ENCODE data around the gene ESD.
"Not testable (repeated sequence)": the region's sequence is repeated elsewhere in the genome, so short reads cannot be mapped to it uniquely, and the experiment has no call there.

The ESD gene

GRCh38 chr13:46757640-46758039 is 39.3 kb downstream of the ESD start:
- DNase-seq (ENCODE audit: low read depth) = no peak
- Histone ChIP-seq H3K4me1 (ENCODE audit: control insufficient read depth, insufficient read depth, low read length) (peaks cover 20% of the 10 kb centered on the region), H3K36me3 (ENCODE audit: control insufficient read depth, insufficient read depth, low read length, severe bottlenecking) (no peaks in the 10 kb centered on the region), H3K9ac (ENCODE audit: low read length) (no peak overlapping the region), H3K27me3 (replicated peaks; ENCODE audit: control insufficient read depth, insufficient read depth, low read length) (no peaks in the 10 kb centered on the region), H3K9me3 (ENCODE audit: control insufficient read depth, low read length) (no peaks in the 10 kb centered on the region), H3K4me3 (ENCODE audit: low read length) (no peak overlapping the region)

GRCh38 chr13:46756977-46757376 is 40.0 kb downstream of the ESD start:
- no peaks in the 10 kb centered on the region for H3K9me3 ChIP-seq (ENCODE audit: control insufficient read depth, low read length)
- no peak overlapping the region for H3K9ac ChIP-seq (ENCODE audit: low read length)
- peak; percentile 23 for DNase-seq (ENCODE audit: low read depth)
- H3K4me1 ChIP-seq (ENCODE audit: control insufficient read depth, insufficient read depth, low read length) = peaks cover 24% of the 10 kb centered on the region
- H3K4me3 ChIP-seq (ENCODE audit: low read length) = no peak overlapping the region
- no peaks in the 10 kb centered on the region for H3K36me3 ChIP-seq (ENCODE audit: control insufficient read depth, insufficient read depth, low read length, severe bottlenecking)
- H3K27me3 ChIP-seq (replicated peaks; ENCODE audit: control insufficient read depth, insufficient read depth, low read length) = no peaks in the 10 kb centered on the region

- peaks cover 29% of the 10 kb centered on the region for H3K4me1 ChIP-seq (ENCODE audit: control insufficient read depth, insufficient read depth, low read length)
- DNase-seq (ENCODE audit: low read depth); H3K4me3 ChIP-seq (ENCODE audit: low read length); H3K36me3 ChIP-seq (ENCODE audit: control insufficient read depth, insufficient read depth, low read length, severe bottlenecking); H3K9me3 ChIP-seq (ENCODE audit: control insufficient read depth, low read length); H3K27me3 ChIP-seq (replicated peaks; ENCODE audit: control insufficient read depth, insufficient read depth, low read length); H3K9ac ChIP-seq (ENCODE audit: low read length): not testable (repeated sequence)
Observed at GRCh38 chr13:46755508-46755907, 41.5 kb downstream of the ESD start.

GRCh38 chr13:46754812-46755211 is 42.1 kb downstream of the ESD start:
- Histone ChIP-seq H3K4me1 (ENCODE audit: control insufficient read depth, insufficient read depth, low read length) (peaks cover 22% of the 10 kb centered on the region), H3K4me3 (ENCODE audit: low read length) (no peak overlapping the region), H3K9ac (ENCODE audit: low read length) (no peak overlapping the region), H3K9me3 (ENCODE audit: control insufficient read depth, low read length) (no peaks in the 10 kb centered on the region), H3K36me3 (ENCODE audit: control insufficient read depth, insufficient read depth, low read length, severe bottlenecking) (peaks cover 6% of the 10 kb centered on the region), H3K27me3 (replicated peaks; ENCODE audit: control insufficient read depth, insufficient read depth, low read length) (no peaks in the 10 kb centered on the region)
- no peak for DNase-seq (ENCODE audit: low read depth)

GRCh38 chr13:46753917-46754316 is 43.0 kb downstream of the ESD start:
- Histone ChIP-seq H3K9me3 (ENCODE audit: control insufficient read depth, low read length) (no peaks in the 10 kb centered on the region), H3K27me3 (replicated peaks; ENCODE audit: control insufficient read depth, insufficient read depth, low read length) (no peaks in the 10 kb centered on the region), H3K36me3 (ENCODE audit: control insufficient read depth, insufficient read depth, low read length, severe bottlenecking) (peaks cover 9% of the 10 kb centered on the region), H3K4me1 (ENCODE audit: control insufficient read depth, insufficient read depth, low read length) (peaks cover 15% of the 10 kb centered on the region), H3K4me3 (ENCODE audit: low read length) (no peak overlapping the region), H3K9ac (ENCODE audit: low read length) (no peak overlapping the region)
- no peak for DNase-seq (ENCODE audit: low read depth)

GRCh38 chr13:46753137-46753536 is 43.8 kb downstream of the ESD start:
- H3K4me3 ChIP-seq (ENCODE audit: low read length) = no peak overlapping the region
- H3K36me3 ChIP-seq (ENCODE audit: control insufficient read depth, insufficient read depth, low read length, severe bottlenecking) = peaks cover 14% of the 10 kb centered on the region
- DNase-seq (ENCODE audit: low read depth) = no peak
- no peak overlapping the region for H3K9ac ChIP-seq (ENCODE audit: low read length)
- peaks cover 15% of the 10 kb centered on the region for H3K4me1 ChIP-seq (ENCODE audit: control insufficient read depth, insufficient read depth, low read length)
- no peaks in the 10 kb centered on the region for H3K27me3 ChIP-seq (replicated peaks; ENCODE audit: control insufficient read depth, insufficient read depth, low read length)
- no peaks in the 10 kb centered on the region for H3K9me3 ChIP-seq (ENCODE audit: control insufficient read depth, low read length)

GRCh38 chr13:46751811-46752635 is 44.9 kb downstream of the ESD start:
- Histone ChIP-seq H3K4me1 (ENCODE audit: control insufficient read depth, insufficient read depth, low read length) (peaks cover 13% of the 10 kb centered on the region), H3K27me3 (replicated peaks; ENCODE audit: control insufficient read depth, insufficient read depth, low read length) (no peaks in the 10 kb centered on the region), H3K9ac (ENCODE audit: low read length) (no peak overlapping the region), H3K4me3 (ENCODE audit: low read length) (no peak overlapping the region), H3K36me3 (ENCODE audit: control insufficient read depth, insufficient read depth, low read length, severe bottlenecking) (peaks cover 18% of the 10 kb centered on the region), H3K9me3 (ENCODE audit: control insufficient read depth, low read length) (no peaks in the 10 kb centered on the region)
- no peak for DNase-seq (ENCODE audit: low read depth)

GRCh38 chr13:46749951-46750350 is 47.0 kb downstream of the ESD start:
- Histone ChIP-seq H3K36me3 (ENCODE audit: control insufficient read depth, insufficient read depth, low read length, severe bottlenecking) (peaks cover 25% of the 10 kb centered on the region), H3K9me3 (ENCODE audit: control insufficient read depth, low read length) (no peaks in the 10 kb centered on the region), H3K4me1 (ENCODE audit: control insufficient read depth, insufficient read depth, low read length) (peaks cover 9% of the 10 kb centered on the region), H3K27me3 (replicated peaks; ENCODE audit: control insufficient read depth, insufficient read depth, low read length) (no peaks in the 10 kb centered on the region), H3K9ac (ENCODE audit: low read length) (no peak overlapping the region), H3K4me3 (ENCODE audit: low read length) (no peak overlapping the region)
- no peak for DNase-seq (ENCODE audit: low read depth)

- H3K9ac ChIP-seq (ENCODE audit: low read length) = no peak overlapping the region
- H3K4me1 ChIP-seq (ENCODE audit: control insufficient read depth, insufficient read depth, low read length) = peaks cover 9% of the 10 kb centered on the region
- H3K36me3 ChIP-seq (ENCODE audit: control insufficient read depth, insufficient read depth, low read length, severe bottlenecking) = peaks cover 25% of the 10 kb centered on the region
- H3K27me3 ChIP-seq (replicated peaks; ENCODE audit: control insufficient read depth, insufficient read depth, low read length) = no peaks in the 10 kb centered on the region
- H3K9me3 ChIP-seq (ENCODE audit: control insufficient read depth, low read length) = no peaks in the 10 kb centered on the region
- no peak for DNase-seq (ENCODE audit: low read depth)
- H3K4me3 ChIP-seq (ENCODE audit: low read length) = no peak overlapping the region
Observed at GRCh38 chr13:46748300-46748699, 48.7 kb downstream of the ESD start.

- peaks cover 25% of the 10 kb centered on the region for H3K36me3 ChIP-seq (ENCODE audit: control insufficient read depth, insufficient read depth, low read length, severe bottlenecking)
- DNase-seq (ENCODE audit: low read depth) = no peak
Observed at GRCh38 chr13:46747031-46747820, 49.7 kb downstream of the ESD start.

GRCh38 chr13:46745706-46746105 is 51.3 kb downstream of the ESD start:
- Histone ChIP-seq H3K9me3 (ENCODE audit: control insufficient read depth, low read length) (no peaks in the 10 kb centered on the region), H3K27me3 (replicated peaks; ENCODE audit: control insufficient read depth, insufficient read depth, low read length) (no peaks in the 10 kb centered on the region), H3K4me3 (ENCODE audit: low read length) (no peak overlapping the region), H3K4me1 (ENCODE audit: control insufficient read depth, insufficient read depth, low read length) (peaks cover 3% of the 10 kb centered on the region), H3K9ac (ENCODE audit: low read length) (no peak overlapping the region), H3K36me3 (ENCODE audit: control insufficient read depth, insufficient read depth, low read length, severe bottlenecking) (peaks cover 28% of the 10 kb centered on the region)
- DNase-seq (ENCODE audit: low read depth) = no peak

More at GRCh38 chr13:46747031-46747820, 49.7 kb downstream of the ESD start:
- H3K4me1 ChIP-seq (ENCODE audit: control insufficient read depth, insufficient read depth, low read length) = peaks cover 11% of the 10 kb centered on the region
- H3K27me3 ChIP-seq (replicated peaks; ENCODE audit: control insufficient read depth, insufficient read depth, low read length) = no peaks in the 10 kb centered on the region
- H3K4me3 ChIP-seq (ENCODE audit: low read length) = no peak overlapping the region
- H3K9ac ChIP-seq (ENCODE audit: low read length) = no peak overlapping the region
- no peaks in the 10 kb centered on the region for H3K9me3 ChIP-seq (ENCODE audit: control insufficient read depth, low read length)
